ENCODE results near the gene TMEM119.

GRCh38 chr12:108634341-108634751, 36.5 kb upstream of the TMEM119 start:
- TF ChIP-seq CTCF (IDR thresholded peaks at IDR 0.05) (no peak), POLR2A (IDR thresholded peaks at IDR 0.05) (no peak)

Data from ovary (tissue), 3 donors.